Neural crest cell (in vitro differentiated cells): ENCODE measurements around the gene PLEKHG3. TPM values are rescaled to one million over a fixed set of nuclear protein-coding genes. Genes with fewer than 3 reads are reported as not detected.
A peak's percentile ranks its signal among the peaks of the same experiment; 100 is the strongest.

Experiments
- DNase-seq: peaks from one replicate; pipeline ENCODE4 v3.0.0; 2021; ENCODE audit warnings: low read depth, mixed read lengths, low spot score
- H3K27ac Mint-ChIP-seq: one replicate; pipeline ENCODE4 v1.8.0; 2021; ENCODE audit warnings: mild to moderate bottlenecking, mixed read lengths; ENCODE audit not compliant: unreplicated experiment
- H3K27me3 Mint-ChIP-seq: 2 replicates; pipeline ENCODE4 v1.8.0; 2021; ENCODE audit warnings: low read depth, mild to moderate bottlenecking, mixed read lengths
- H3K36me3 Mint-ChIP-seq: 2 replicates; pipeline ENCODE4 v1.8.0; 2021; ENCODE audit warnings: low read depth, mild to moderate bottlenecking, mixed read lengths
- H3K4me1 Mint-ChIP-seq: 2 replicates; pipeline ENCODE4 v1.8.0; 2021; ENCODE audit warnings: mixed read lengths
- H3K4me3 Mint-ChIP-seq: one replicate; pipeline ENCODE4 v1.8.0; 2021; ENCODE audit warnings: mild to moderate bottlenecking, mixed read lengths
- H3K9me3 Mint-ChIP-seq: 2 replicates; pipeline ENCODE4 v1.8.0; 2021; ENCODE audit warnings: mixed read lengths
- total RNA-seq: library from RNA; stranded (reverse); gene quantifications from 2 replicates; pipeline ENCODE4 v1.2.1, GENCODE V29; 2021
- TF ChIP-seq, protein P1 (sequence below): fragments of 200-600 bp; sonication (generic); conservative IDR thresholded peaks from 2 replicates; pipeline ENCODE4 v1.5.0; 2021; ENCODE audit warnings: antibody characterized with exemption, mild to moderate bottlenecking

The PLEKHG3 gene
- total RNA-seq, 1 donor from 2014 or later, result 43.4 TPM

DNA sequence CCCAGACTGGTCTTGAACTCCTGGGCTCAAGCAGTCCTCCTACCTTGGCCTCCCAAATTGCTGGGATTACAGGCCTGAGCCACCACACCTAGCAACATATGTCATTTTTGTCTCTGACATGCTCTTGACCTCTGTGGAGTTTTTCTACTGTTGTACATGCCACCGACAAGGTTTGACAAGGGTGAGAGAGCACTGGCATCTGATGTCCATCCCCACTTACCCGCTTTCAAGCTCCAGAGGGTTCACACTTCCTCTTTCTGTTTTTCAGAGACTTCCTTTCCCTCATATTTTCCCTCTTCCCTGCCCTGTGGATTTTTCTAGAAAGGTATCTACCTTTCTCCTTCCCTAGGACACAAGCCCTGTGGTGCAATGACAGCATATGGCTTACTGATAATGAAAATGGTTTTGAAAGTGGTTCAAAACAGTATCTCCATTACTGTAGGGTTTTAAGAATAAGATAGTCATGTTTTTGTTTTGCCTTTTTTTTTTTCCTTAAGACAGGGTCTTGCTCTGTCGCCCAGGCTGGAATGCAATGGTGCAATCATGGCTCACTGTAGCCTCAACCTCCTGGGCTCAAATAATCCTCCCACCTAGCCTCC, 27.7 kb upstream of the PLEKHG3 start:
- no peak for DNase-seq
- Mint-ChIP-seq H3K27ac (no peak overlapping the region), H3K36me3 (no peaks in the 10 kb centered on the region), H3K4me3 (no peak overlapping the region), H3K9me3 (no peaks in the 10 kb centered on the region), H3K4me1 (peaks cover 12% of the 10 kb centered on the region), H3K27me3 (peaks cover 17% of the 10 kb centered on the region)
- TF ChIP-seq, protein P1, sequence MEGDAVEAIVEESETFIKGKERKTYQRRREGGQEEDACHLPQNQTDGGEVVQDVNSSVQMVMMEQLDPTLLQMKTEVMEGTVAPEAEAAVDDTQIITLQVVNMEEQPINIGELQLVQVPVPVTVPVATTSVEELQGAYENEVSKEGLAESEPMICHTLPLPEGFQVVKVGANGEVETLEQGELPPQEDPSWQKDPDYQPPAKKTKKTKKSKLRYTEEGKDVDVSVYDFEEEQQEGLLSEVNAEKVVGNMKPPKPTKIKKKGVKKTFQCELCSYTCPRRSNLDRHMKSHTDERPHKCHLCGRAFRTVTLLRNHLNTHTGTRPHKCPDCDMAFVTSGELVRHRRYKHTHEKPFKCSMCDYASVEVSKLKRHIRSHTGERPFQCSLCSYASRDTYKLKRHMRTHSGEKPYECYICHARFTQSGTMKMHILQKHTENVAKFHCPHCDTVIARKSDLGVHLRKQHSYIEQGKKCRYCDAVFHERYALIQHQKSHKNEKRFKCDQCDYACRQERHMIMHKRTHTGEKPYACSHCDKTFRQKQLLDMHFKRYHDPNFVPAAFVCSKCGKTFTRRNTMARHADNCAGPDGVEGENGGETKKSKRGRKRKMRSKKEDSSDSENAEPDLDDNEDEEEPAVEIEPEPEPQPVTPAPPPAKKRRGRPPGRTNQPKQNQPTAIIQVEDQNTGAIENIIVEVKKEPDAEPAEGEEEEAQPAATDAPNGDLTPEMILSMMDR, result no peak

DNA sequence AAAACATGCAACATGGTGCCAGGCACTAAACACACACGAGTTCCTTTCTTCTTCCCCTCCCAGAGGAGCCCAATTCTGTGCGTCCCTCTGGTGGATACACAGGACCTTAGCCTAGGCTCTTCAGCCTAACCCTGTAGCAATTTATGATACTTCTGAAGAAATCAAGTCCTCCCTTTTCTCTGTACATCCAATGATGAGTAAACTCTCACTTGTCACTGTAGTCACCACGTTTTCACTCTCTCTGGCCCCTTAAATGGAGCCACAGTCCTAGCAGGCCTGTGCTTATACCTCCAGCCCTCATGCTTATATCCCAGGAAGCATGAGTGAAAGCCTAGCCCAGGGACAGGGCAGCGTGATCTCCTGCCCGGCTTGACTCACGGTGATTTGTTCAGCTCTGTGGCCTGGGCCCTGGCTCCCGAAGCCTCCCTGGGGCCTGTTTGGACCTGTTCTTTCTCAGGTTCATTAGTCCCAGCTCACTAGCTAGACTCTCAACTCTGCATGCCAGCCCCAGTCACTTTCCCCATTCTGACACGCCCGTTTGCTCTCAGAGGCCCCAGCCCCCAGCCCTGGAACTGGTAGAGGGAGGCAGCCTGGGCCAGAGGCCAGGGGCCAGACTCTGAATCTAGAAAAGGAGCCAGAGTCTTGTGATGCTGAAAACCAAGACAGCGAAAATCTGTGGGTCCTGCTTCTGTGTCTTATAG, 24.1 kb upstream of the PLEKHG3 start:
- no peaks in the 10 kb centered on the region for H3K9me3 Mint-ChIP-seq
- peak overlapping the region; percentile 78 for H3K27ac Mint-ChIP-seq
- no peak for DNase-seq
- H3K4me3 Mint-ChIP-seq, result no peak overlapping the region
- peaks cover 4% of the 10 kb centered on the region for H3K27me3 Mint-ChIP-seq
- H3K36me3 Mint-ChIP-seq, result no peaks in the 10 kb centered on the region
- peaks cover 34% of the 10 kb centered on the region for H3K4me1 Mint-ChIP-seq
- TF ChIP-seq, protein P1, result no peak

DNA sequence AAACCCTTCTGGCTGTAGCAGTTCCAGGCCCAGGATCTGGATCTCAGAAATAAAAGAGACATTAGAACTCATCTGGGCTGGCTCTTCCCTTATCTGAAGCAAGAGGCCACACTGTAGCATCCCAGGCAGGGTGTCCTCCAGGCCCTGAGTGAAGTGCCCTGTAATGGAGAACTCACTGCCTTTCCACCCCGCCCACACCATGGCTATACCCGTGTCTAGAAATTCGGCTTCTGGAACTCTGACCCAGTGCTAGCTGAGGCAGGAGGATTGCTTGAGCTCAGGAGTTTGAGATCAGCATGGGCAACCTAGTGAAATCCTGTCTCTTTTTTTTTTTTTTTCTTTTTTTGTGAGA, 23.5 kb upstream of the PLEKHG3 start:
- no peak for DNase-seq
- Mint-ChIP-seq H3K27me3 (peaks cover 4% of the 10 kb centered on the region), H3K4me3 (no peak overlapping the region), H3K27ac (peak overlapping the region; percentile 75), H3K4me1 (peaks cover 38% of the 10 kb centered on the region), H3K9me3 (no peaks in the 10 kb centered on the region), H3K36me3 (no peaks in the 10 kb centered on the region)
- TF ChIP-seq, protein P1, result no peak

DNA sequence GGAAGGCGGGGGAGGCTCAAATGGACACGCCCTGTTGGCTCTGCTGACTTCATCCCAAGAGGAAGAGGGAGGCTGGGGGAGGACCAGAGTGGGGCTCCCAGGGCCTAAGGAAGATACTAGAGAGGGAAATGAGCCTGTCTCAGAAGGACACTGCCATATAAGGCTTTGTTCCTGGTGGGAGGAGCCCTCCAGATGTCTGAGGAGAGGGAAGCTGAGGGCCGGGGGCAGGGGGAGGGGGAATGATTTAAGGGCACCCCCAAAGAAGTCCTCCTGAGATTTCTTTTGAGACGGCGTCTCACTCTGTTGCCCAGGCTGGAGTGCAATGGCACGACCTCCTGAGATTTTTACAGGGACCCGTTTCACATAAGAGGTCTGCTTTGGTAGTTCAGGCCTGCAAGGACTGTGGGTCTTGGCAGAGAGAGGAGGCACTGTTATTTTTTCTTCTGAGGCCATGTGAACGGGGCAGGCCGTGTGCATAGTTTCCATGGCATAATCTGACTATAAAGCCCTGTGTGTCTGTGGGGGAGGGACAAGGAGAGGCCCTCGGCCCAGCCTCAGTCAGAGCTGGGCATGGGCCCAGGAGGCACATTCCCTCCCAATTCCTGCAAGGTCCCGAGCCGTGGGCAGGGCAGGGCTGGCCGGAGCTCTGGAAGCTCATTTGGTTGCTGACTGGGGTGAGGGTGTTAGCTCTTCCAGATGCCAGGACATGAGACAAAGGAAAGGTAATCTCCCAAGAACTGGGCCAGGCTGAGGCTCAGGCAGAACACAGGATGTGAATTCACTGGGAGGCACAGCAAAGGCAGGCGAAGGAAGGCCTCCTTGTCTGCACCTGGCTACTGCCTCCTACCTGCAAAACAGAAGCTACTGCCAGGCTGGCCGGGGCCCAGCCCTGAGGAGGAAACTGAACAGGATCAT, 22.2 kb upstream of the PLEKHG3 start:
- Mint-ChIP-seq H3K27me3 (peaks cover 4% of the 10 kb centered on the region), H3K36me3 (no peaks in the 10 kb centered on the region), H3K9me3 (no peaks in the 10 kb centered on the region), H3K27ac (peak overlapping the region; percentile 66), H3K4me3 (no peak overlapping the region), H3K4me1 (peaks cover 43% of the 10 kb centered on the region)
- TF ChIP-seq, protein P1, result no peak
- no peak for DNase-seq

DNA sequence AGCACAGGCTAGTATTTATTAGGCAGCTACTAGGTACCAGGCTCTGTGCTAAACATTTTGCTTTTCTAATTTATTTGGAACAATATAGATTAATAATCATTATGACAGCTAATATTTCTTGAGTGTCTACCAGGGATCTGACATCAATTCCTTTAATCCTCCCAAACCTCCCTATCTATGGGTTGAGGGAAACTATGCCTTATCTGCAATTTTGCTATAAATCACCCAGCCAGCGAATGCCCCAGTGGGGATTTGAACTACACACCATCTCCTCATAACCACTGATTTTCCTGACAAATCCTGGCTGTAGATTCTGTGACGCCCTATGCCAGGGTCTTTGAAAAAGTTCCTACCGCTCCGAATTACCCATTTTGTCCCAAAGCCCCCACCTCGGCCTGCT, 21.4 kb upstream of the PLEKHG3 start:
- TF ChIP-seq, protein P1, result no peak
- peak overlapping the region; percentile 54 for H3K27ac Mint-ChIP-seq
- H3K27me3 Mint-ChIP-seq, result peaks cover 4% of the 10 kb centered on the region
- no peak for DNase-seq
- H3K4me1 Mint-ChIP-seq, result peaks cover 43% of the 10 kb centered on the region
- no peaks in the 10 kb centered on the region for H3K36me3 Mint-ChIP-seq
- H3K4me3 Mint-ChIP-seq, result peak overlapping the region; percentile 2
- no peaks in the 10 kb centered on the region for H3K9me3 Mint-ChIP-seq
